Loucy (cell line): ENCODE results near the gene TACR1.
"Not testable (repeated sequence)": the region's sequence is repeated elsewhere in the genome, so short reads cannot be mapped to it uniquely, and the experiment has no call there.

ENCODE experiments used
- H2AFZ ChIP-seq: fragments of 200-600 bp; sonication (generic); 2 replicates; pipeline ENCODE4 v1.6.0; 2016; ENCODE audit warnings: antibody characterized with exemption, mild to moderate bottlenecking, low read length, moderate library complexity
- H3F3A ChIP-seq: fragments of 200-600 bp; 2 replicates; pipeline ENCODE4 v1.6.0; 2016; ENCODE audit warnings: antibody characterized with exemption, low read depth, mild to moderate bottlenecking
- H3K27me3 ChIP-seq: fragments of 200-600 bp; sonication (generic); 2 replicates; pipeline ENCODE4 v1.6.1; 2014; ENCODE audit warnings: low read length, mild to moderate bottlenecking; ENCODE audit not compliant: insufficient read depth, poor library complexity, severe bottlenecking
- H3K36me3 ChIP-seq: fragments of 200-600 bp; sonication (generic); 2 replicates; pipeline ENCODE4 v1.6.1; 2016; ENCODE audit warnings: low read length; ENCODE audit not compliant: insufficient read depth
- H3K4me1 ChIP-seq: fragments of 200-600 bp; sonication (generic); 2 replicates; pipeline ENCODE4 v1.5.1; 2014; ENCODE audit warnings: low read length, mild to moderate bottlenecking; ENCODE audit not compliant: insufficient read depth, poor library complexity, severe bottlenecking
- H3K4me2 ChIP-seq: fragments of 200-600 bp; sonication (generic); 2 replicates; pipeline ENCODE4 v1.6.0; 2014; ENCODE audit warnings: antibody characterized with exemption, low read length, low read depth, mild to moderate bottlenecking; ENCODE audit not compliant: poor library complexity, severe bottlenecking
- H3K4me3 ChIP-seq: fragments of 200-600 bp; sonication (generic); 2 replicates; pipeline ENCODE4 v1.5.1; 2014; ENCODE audit warnings: low read length, mild to moderate bottlenecking, mixed read lengths; ENCODE audit not compliant: poor library complexity, severe bottlenecking
- H3K79me2 ChIP-seq: fragments of 200-600 bp; sonication (generic); 2 replicates; pipeline ENCODE4 v1.6.1; 2014; ENCODE audit warnings: low read length; ENCODE audit not compliant: insufficient read depth
- H3K9ac ChIP-seq: fragments of 200-600 bp; sonication (generic); 2 replicates; pipeline ENCODE4 v1.6.0; 2014; ENCODE audit warnings: mild to moderate bottlenecking, low read depth, low read length, moderate library complexity; ENCODE audit not compliant: poor library complexity, severe bottlenecking
- H3K9me2 ChIP-seq: fragments of 200-600 bp; sonication (generic); replicated peaks from 2 replicates; pipeline ENCODE4 v1.6.1; 2016; ENCODE audit warnings: low read depth, low read length, mixed read lengths
- H3K9me3 ChIP-seq: fragments of 200-600 bp; sonication (generic); 2 replicates; pipeline ENCODE4 v1.6.1; 2014; ENCODE audit warnings: mild to moderate bottlenecking, antibody characterized with exemption, low read length, low read depth; ENCODE audit not compliant: insufficient read depth
- H4K20me1 ChIP-seq: fragments of 200-600 bp; sonication (generic); 2 replicates; pipeline ENCODE4 v1.6.0; 2014; ENCODE audit warnings: antibody characterized with exemption, low read length, mild to moderate bottlenecking; ENCODE audit not compliant: insufficient read depth, poor library complexity, severe bottlenecking
- CTCF ChIP-seq: fragments of 200-600 bp; sonication (generic); conservative IDR thresholded peaks from 2 replicates; pipeline ENCODE4 v1.5.1; 2014; ENCODE audit warnings: mild to moderate bottlenecking, antibody characterized with exemption, low read length
- EZH2phosphoT487 ChIP-seq: fragments of 200-600 bp; IDR thresholded peaks from 2 replicates; pipeline ENCODE4 v1.6.1; 2018; ENCODE audit warnings: antibody characterized with exemption, mild to moderate bottlenecking, moderate library complexity, borderline replicate concordance

The TACR1 gene

GRCh38 chr2:75199428-75200011 is at the start of gene TACR1:
TACR1 (minus strand) TSS chr2:75199520; CDS start chr2:75198934, 586 bp downstream.
- H2AFZ ChIP-seq = no peak within 1 kb of the TSS
- H3K9ac ChIP-seq = no peak within 1 kb of the TSS
- peak; percentile 32; the same call in 1 of the 2 replicates for TF ChIP-seq CTCF
- no peak for TF ChIP-seq EZH2phosphoT487
- H3K4me1 ChIP-seq = no peaks in the 10 kb centered on the region
- H3K9me2 ChIP-seq = no peaks in the 10 kb centered on the region
- no peak within 1 kb of the TSS for H3K4me2 ChIP-seq
- no peaks in the 10 kb centered on the region for H3K9me3 ChIP-seq
- H3K79me2 ChIP-seq = no peaks in the 10 kb centered on the region
- H3F3A ChIP-seq = no peaks in the 10 kb centered on the region
- H3K36me3 ChIP-seq = no peaks in the 10 kb centered on the region
- H3K4me3 ChIP-seq = no peak within 1 kb of the TSS
- no peaks in the 10 kb centered on the region for H4K20me1 ChIP-seq
- no peaks in the 10 kb centered on the region for H3K27me3 ChIP-seq

- H3F3A ChIP-seq, H3K4me1 ChIP-seq, H3K9ac ChIP-seq, H3K4me3 ChIP-seq, H3K4me2 ChIP-seq, H3K9me3 ChIP-seq, H4K20me1 ChIP-seq, H2AFZ ChIP-seq, H3K79me2 ChIP-seq, H3K9me2 ChIP-seq, H3K27me3 ChIP-seq, H3K36me3 ChIP-seq: not testable (repeated sequence)
Observed at GRCh38 chr2:75248581-75248980, 49.3 kb upstream of the TACR1 start.

- TF ChIP-seq CTCF (no peak), EZH2phosphoT487 (no peak)
- H3K4me2 ChIP-seq = no peak overlapping the region
- H2AFZ ChIP-seq = no peak overlapping the region
- peaks cover 6% of the 10 kb centered on the region; the same call in 1 of the 2 replicates for H3K9me3 ChIP-seq
- H3K9ac ChIP-seq = no peak overlapping the region
- no peaks in the 10 kb centered on the region for H3K4me1 ChIP-seq
- no peak overlapping the region for H3K4me3 ChIP-seq
- H3K79me2 ChIP-seq = no peaks in the 10 kb centered on the region
- H3K9me2 ChIP-seq = no peaks in the 10 kb centered on the region
- H3F3A ChIP-seq = no peaks in the 10 kb centered on the region
- no peaks in the 10 kb centered on the region for H4K20me1 ChIP-seq
- H3K27me3 ChIP-seq = no peaks in the 10 kb centered on the region
- no peaks in the 10 kb centered on the region for H3K36me3 ChIP-seq
Observed at GRCh38 chr2:75246441-75247167, 47.3 kb upstream of the TACR1 start.

GRCh38 chr2:75243219-75243618 is 43.9 kb upstream of the TACR1 start:
- H3K36me3 ChIP-seq = no peaks in the 10 kb centered on the region
- H3K79me2 ChIP-seq = no peaks in the 10 kb centered on the region
- H2AFZ ChIP-seq = no peak overlapping the region
- no peak overlapping the region for H3K9ac ChIP-seq
- H3K4me1 ChIP-seq = no peaks in the 10 kb centered on the region
- TF ChIP-seq EZH2phosphoT487 (no peak), CTCF (no peak)
- no peaks in the 10 kb centered on the region for H4K20me1 ChIP-seq
- H3K4me2 ChIP-seq = no peak overlapping the region
- H3F3A ChIP-seq = no peaks in the 10 kb centered on the region
- H3K9me2 ChIP-seq = no peaks in the 10 kb centered on the region
- H3K9me3 ChIP-seq = no peaks in the 10 kb centered on the region
- H3K4me3 ChIP-seq = no peak overlapping the region
- H3K27me3 ChIP-seq = no peaks in the 10 kb centered on the region
